ENCODE data around the gene SMIM14.
"Not testable (repeated sequence)": the region's sequence is repeated elsewhere in the genome, so short reads cannot be mapped to it uniquely, and the experiment has no call there.

SMIM14 gene

GRCh38 chr4:39591290-39591689 lies 47.4 kb downstream of the SMIM14 start:
- DNase-seq = no peak

GRCh38 chr4:39587881-39588280 lies 50.8 kb downstream of the SMIM14 start:
- no peak for DNase-seq

GRCh38 chr4:39574946-39575345 lies 63.7 kb downstream of the SMIM14 start:
- DNase-seq = peak in 1 of 3 donors; percentile 10

- DNase-seq = no peak
Observed at GRCh38 chr4:39571504-39571903, 67.2 kb downstream of the SMIM14 start.

GRCh38 chr4:39571054-39571453 lies 67.6 kb downstream of the SMIM14 start:
- no peak for DNase-seq

GRCh38 chr4:39569209-39569608 lies 69.5 kb downstream of the SMIM14 start:
- DNase-seq = no peak

GRCh38 chr4:39568805-39569204 lies 69.9 kb downstream of the SMIM14 start:
- no peak for DNase-seq

GRCh38 chr4:39565878-39566600 lies 72.6 kb downstream of the SMIM14 start:
- DNase-seq = peak; percentile 67 to 86 (median 77)

- no peak for DNase-seq
Observed at GRCh38 chr4:39563346-39563847, 75.3 kb downstream of the SMIM14 start.

- DNase-seq = no peak
Observed at GRCh38 chr4:39562792-39563191, 75.9 kb downstream of the SMIM14 start.

GRCh38 chr4:39559626-39560025 lies 79.0 kb downstream of the SMIM14 start:
- DNase-seq = no peak

- DNase-seq = no peak
Observed at GRCh38 chr4:39555472-39555871, 83.2 kb downstream of the SMIM14 start.

- no peak for DNase-seq
Observed at GRCh38 chr4:39548425-39549067, 90.1 kb downstream of the SMIM14 start.

GRCh38 chr4:39544580-39545315 lies 93.9 kb downstream of the SMIM14 start:
- DNase-seq = no peak

GRCh38 chr4:39544080-39544479 lies 94.6 kb downstream of the SMIM14 start:
- not testable (repeated sequence) for DNase-seq

GRCh38 chr4:39543034-39543433 lies 95.6 kb downstream of the SMIM14 start:
- no peak for DNase-seq

- DNase-seq = no peak
Observed at GRCh38 chr4:39542611-39543012, 96.1 kb downstream of the SMIM14 start.

GRCh38 chr4:39541987-39542610 lies 96.6 kb downstream of the SMIM14 start:
- DNase-seq = no peak

GRCh38 chr4:39539089-39539611 lies 99.5 kb downstream of the SMIM14 start:
- no peak for DNase-seq

- DNase-seq = no peak
Observed at GRCh38 chr4:39533541-39533940, 105.1 kb downstream of the SMIM14 start.

- DNase-seq = not testable (repeated sequence)
Observed at GRCh38 chr4:39532237-39532636, 106.4 kb downstream of the SMIM14 start.

GRCh38 chr4:39530682-39531081 lies 108.0 kb downstream of the SMIM14 start:
- no peak for DNase-seq

GRCh38 chr4:39529534-39529933 lies 109.1 kb downstream of the SMIM14 start:
- no peak for DNase-seq

Data from suppressor macrophage treated with lipopolysaccharide for 1 hour (primary cell).